Activated CD4-positive, alpha-beta memory T cell treated with anti-CD3 and anti-CD28 coated beads, Interleukin-2, amount 10 ng/mL, durations not matched to agents 7 days and 5 days (primary cell): ENCODE results near the gene SOX6. TPM values are rescaled to one million over a fixed set of nuclear protein-coding genes. Genes with fewer than 3 reads are reported as not detected.
"Not testable (repeated sequence)": the region's sequence is repeated elsewhere in the genome, so short reads cannot be mapped to it uniquely, and the experiment has no call there.

ENCODE experiments used
- CTCF ChIA-PET: fragments of 350-600 bp; sonication (Branson Sonifier 250); formaldehyde crosslinking; loops from one replicate; lab custom pipeline; 2021; ENCODE audit warnings: antibody characterized with exemption, inconsistent platforms; lab: Charles Lee
- POLR2A ChIA-PET: fragments of 350-600 bp; sonication (Branson Sonifier 250); formaldehyde crosslinking; loops from one replicate; lab custom pipeline; 2021; ENCODE audit warnings: antibody characterized with exemption; lab: Charles Lee
- DNase-seq: peaks from one replicate; pipeline ENCODE4 v3.0.0-alpha.2; 2020
- H3K27ac Mint-ChIP-seq: one replicate; pipeline ENCODE4 v1.8.0; 2021; ENCODE audit warnings: mild to moderate bottlenecking, mixed read lengths
- H3K27me3 Mint-ChIP-seq: one replicate; pipeline ENCODE4 v1.8.0; 2021; ENCODE audit warnings: mixed read lengths
- H3K36me3 Mint-ChIP-seq: one replicate; pipeline ENCODE4 v1.8.0; 2021; ENCODE audit warnings: low read depth, mixed read lengths
- H3K4me1 Mint-ChIP-seq: one replicate; pipeline ENCODE4 v1.8.0; 2021; ENCODE audit warnings: mixed read lengths
- H3K4me3 Mint-ChIP-seq: one replicate; pipeline ENCODE4 v1.8.0; 2021; ENCODE audit warnings: mild to moderate bottlenecking, mixed read lengths
- H3K9me3 Mint-ChIP-seq: one replicate; pipeline ENCODE4 v1.8.0; 2021; ENCODE audit warnings: mixed read lengths
- total RNA-seq, 2 experiments: library from RNA; stranded (reverse); gene quantifications; one replicate each; pipeline ENCODE4 v1.2.3, GENCODE V29; 2021

The SOX6 gene
- not detected for total RNA-seq

DNA sequence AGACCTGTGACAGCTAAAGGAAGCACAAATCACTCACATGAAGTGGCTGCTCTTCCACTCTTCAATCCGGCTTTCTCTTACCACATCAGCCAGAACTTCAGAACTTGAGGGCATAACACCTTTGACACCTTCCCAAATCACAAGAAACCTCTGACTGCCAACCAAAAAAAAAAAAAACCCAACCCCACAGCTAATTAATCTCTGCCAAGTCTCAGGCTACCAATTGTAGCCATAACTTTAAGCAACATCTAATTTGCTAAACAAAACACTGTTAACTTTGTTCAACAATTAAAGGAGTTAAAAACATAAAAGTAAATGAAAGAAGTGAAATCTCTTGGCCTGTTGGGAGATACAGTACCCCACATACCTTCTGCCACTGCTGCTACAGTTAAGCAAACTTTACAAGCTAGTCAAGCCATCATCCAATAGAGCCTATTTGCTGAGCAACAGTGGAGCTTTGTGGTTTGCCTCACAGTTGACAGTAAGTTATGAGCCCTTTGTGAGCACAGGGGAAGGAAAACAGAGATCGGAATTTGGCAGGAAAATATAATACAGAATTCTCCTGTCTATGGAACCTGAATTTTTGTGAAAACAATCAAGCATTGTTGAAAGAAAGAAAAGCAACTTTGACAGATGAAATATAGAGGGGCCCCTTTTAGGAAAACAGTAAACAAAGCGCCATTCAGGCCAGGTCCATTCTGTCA is at the start of gene SOX6:
Gene SOX6, minus strand, starts transcription at position 490 of the 704 bp plus-strand sequence. CDS start 15,298 bp downstream, outside the sequence.
- H3K4me3 Mint-ChIP-seq: no peak within 1 kb of the TSS
- DNase-seq: no peak
- no peaks in the 10 kb centered on the region for H3K4me1 Mint-ChIP-seq
- no peaks in the 10 kb centered on the region for H3K36me3 Mint-ChIP-seq
- CTCF ChIA-PET: no interaction called here
- POLR2A ChIA-PET: no interaction called here
- H3K9me3 Mint-ChIP-seq: no peaks in the 10 kb centered on the region
- H3K27me3 Mint-ChIP-seq: no peaks in the 10 kb centered on the region
- no peak within 1 kb of the TSS for H3K27ac Mint-ChIP-seq

DNA sequence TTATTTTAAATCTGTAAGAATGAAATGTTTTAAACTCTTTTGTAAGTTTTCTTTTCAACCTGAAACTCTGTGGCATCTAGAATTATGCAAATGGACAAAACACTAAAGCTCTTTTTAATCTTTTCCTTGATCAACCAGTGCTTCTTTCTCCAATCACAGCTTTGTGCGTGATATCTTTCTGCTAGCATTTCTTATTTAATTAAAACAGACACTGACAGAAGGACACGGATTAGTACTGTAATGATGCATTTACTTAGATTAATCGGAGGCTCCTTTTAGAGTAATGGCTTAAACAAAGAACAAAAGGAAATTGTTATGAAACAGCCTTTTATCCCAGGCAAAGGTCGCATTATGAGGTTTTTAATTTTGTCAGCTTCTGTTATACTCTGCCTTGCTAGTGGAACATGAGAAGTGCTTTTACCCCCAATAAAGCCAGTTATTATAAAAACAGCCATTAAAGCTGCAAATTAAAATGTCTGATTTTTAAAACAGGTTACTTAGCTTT is 48.5 kb upstream of the SOX6 start:
- no peak for DNase-seq
- H3K4me3 Mint-ChIP-seq: no peak overlapping the region
- no peaks in the 10 kb centered on the region for H3K27me3 Mint-ChIP-seq
- CTCF ChIA-PET: no interaction called here
- H3K4me1 Mint-ChIP-seq: no peaks in the 10 kb centered on the region
- H3K36me3 Mint-ChIP-seq: no peaks in the 10 kb centered on the region
- POLR2A ChIA-PET: no interaction called here
- peaks cover 3% of the 10 kb centered on the region for H3K9me3 Mint-ChIP-seq
- no peak overlapping the region for H3K27ac Mint-ChIP-seq

DNA sequence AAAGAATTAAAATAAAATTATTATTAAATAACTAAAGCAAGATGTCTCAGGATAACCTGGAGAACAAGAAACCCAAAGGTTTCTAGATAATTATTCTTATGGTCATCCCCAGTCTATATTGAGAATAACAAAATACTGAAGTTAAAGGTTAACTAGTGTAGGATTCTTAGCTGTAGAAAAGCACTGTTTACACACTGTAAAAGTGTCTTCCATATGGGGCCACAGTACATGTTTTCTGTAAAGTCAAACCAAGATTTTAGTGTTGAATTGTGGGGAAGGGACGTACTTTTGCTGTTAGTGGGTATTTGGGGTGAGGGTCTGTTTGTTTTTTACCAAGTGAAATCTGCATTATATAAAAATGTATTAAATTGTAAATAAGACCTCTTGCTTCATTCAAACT is 47.5 kb upstream of the SOX6 start:
- H3K9me3 Mint-ChIP-seq: peaks cover 3% of the 10 kb centered on the region
- no peak overlapping the region for H3K27ac Mint-ChIP-seq
- no peaks in the 10 kb centered on the region for H3K36me3 Mint-ChIP-seq
- ChIA-PET POLR2A (no interaction called here), CTCF (no interaction called here)
- DNase-seq: no peak
- H3K4me3 Mint-ChIP-seq: no peak overlapping the region
- no peaks in the 10 kb centered on the region for H3K4me1 Mint-ChIP-seq
- H3K27me3 Mint-ChIP-seq: no peaks in the 10 kb centered on the region

DNA sequence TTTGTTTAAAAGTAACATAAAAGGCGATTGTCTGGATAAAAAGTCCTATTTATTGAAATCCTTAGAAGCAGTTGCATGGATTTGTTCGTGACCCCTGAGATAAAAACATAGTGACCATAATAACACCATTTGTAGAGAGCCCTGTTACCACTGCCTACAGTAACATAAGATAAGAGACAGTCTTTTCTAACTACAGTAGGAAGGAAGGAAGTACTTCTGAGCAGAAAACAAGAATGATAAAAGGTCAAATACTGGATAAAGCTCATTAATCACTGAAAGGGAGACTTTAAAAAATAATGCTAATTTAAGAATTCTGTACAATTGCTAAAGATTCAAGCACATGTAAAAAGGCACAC is 47.1 kb upstream of the SOX6 start:
- Mint-ChIP-seq H3K36me3 (no peaks in the 10 kb centered on the region), H3K9me3 (peaks cover 3% of the 10 kb centered on the region), H3K27me3 (no peaks in the 10 kb centered on the region), H3K4me3 (no peak overlapping the region), H3K4me1 (no peaks in the 10 kb centered on the region), H3K27ac (no peak overlapping the region)
- no peak for DNase-seq
- POLR2A ChIA-PET: no interaction called here
- CTCF ChIA-PET: no interaction called here

- no peaks in the 10 kb centered on the region for H3K27me3 Mint-ChIP-seq
- no peak for DNase-seq
- no peaks in the 10 kb centered on the region for H3K36me3 Mint-ChIP-seq
- ChIA-PET POLR2A (no interaction called here), CTCF (no interaction called here)
- no peaks in the 10 kb centered on the region for H3K4me1 Mint-ChIP-seq
- no peak overlapping the region for H3K4me3 Mint-ChIP-seq
- peaks cover 2% of the 10 kb centered on the region for H3K9me3 Mint-ChIP-seq
- H3K27ac Mint-ChIP-seq: no peak overlapping the region
Observed at GRCh38 chr11:16402654-16403447, 46.5 kb upstream of the SOX6 start.

GRCh38 chr11:16397390-16397789 is 41.0 kb upstream of the SOX6 start:
- no peak overlapping the region for H3K4me3 Mint-ChIP-seq
- no peak overlapping the region for H3K27ac Mint-ChIP-seq
- ChIA-PET CTCF (no interaction called here), POLR2A (no interaction called here)
- no peaks in the 10 kb centered on the region for H3K27me3 Mint-ChIP-seq
- no peaks in the 10 kb centered on the region for H3K9me3 Mint-ChIP-seq
- no peaks in the 10 kb centered on the region for H3K4me1 Mint-ChIP-seq
- H3K36me3 Mint-ChIP-seq: no peaks in the 10 kb centered on the region
- no peak for DNase-seq

DNA sequence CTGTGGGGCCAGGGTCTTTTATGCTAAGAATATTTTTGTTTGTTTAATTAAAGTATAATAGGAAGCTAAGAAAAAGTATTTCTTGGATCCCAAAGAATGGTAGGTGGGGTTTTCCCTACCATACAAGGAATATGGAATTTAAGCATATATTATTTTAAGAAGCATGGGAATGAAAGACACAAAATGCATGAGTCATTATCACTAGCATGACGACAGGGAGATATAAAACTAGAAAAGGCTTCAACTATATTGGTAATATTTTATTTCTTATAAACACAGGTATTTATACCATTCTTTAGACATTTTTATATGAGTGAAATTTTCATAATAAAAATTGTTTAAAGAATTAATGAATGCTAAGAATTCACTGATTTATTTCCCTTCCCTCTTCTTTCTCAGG is 39.3 kb upstream of the SOX6 start:
- ChIA-PET CTCF (no interaction called here), POLR2A (no interaction called here)
- H3K9me3 Mint-ChIP-seq: peaks cover 6% of the 10 kb centered on the region

DNA sequence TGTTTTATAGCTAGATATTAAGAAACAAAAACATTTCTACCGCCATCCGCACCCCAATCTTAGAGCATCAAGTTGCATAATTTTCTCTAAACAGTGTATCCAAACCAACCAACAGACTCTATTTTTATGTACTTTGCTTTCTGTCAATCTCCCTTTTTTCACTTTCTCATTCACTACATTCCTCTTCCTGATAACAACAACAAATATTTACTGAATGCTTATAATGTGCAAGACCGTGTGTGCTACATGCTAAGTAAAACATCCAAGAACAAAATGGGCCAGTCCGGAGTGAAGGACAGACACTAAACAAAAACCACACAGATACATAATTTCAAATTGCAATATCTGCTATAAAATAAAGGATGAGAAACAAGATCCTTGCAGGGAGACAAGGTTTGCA is 38.6 kb upstream of the SOX6 start:
- H3K27me3 Mint-ChIP-seq: no peaks in the 10 kb centered on the region
- ChIA-PET POLR2A (no interaction called here), CTCF (no interaction called here)
- H3K36me3 Mint-ChIP-seq: no peaks in the 10 kb centered on the region
- H3K9me3 Mint-ChIP-seq: peaks cover 7% of the 10 kb centered on the region
- DNase-seq: no peak
- no peak overlapping the region for H3K27ac Mint-ChIP-seq
- no peaks in the 10 kb centered on the region for H3K4me1 Mint-ChIP-seq
- no peak overlapping the region for H3K4me3 Mint-ChIP-seq

More for the DNA sequence above, 39.3 kb upstream of the SOX6 start:
- Mint-ChIP-seq H3K27me3 (no peaks in the 10 kb centered on the region), H3K4me1 (no peaks in the 10 kb centered on the region), H3K36me3 (no peaks in the 10 kb centered on the region), H3K27ac (no peak overlapping the region), H3K4me3 (no peak overlapping the region)
- no peak for DNase-seq

DNA sequence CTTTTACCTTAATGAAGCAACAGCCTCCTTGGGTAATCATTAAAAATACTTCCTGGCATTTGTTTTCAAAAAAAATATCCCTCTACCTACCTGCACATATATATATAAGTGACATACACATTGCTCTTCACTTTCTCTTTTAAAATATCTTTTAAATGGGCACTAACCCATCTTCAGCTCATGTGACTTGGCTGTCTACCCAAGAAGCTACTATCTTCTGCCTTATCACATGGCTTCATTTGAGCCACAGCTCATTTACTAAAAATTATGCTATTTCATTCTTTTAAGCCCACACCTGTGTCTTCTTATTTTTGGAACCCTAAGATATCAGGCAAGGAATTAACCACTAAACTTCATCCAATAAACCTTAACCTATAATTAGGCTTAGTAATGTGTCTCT is 37.0 kb upstream of the SOX6 start:
- DNase-seq: no peak
- ChIA-PET POLR2A (no interaction called here), CTCF (no interaction called here)
- Mint-ChIP-seq H3K9me3 (peaks cover 7% of the 10 kb centered on the region), H3K4me1 (no peaks in the 10 kb centered on the region), H3K36me3 (no peaks in the 10 kb centered on the region), H3K27me3 (no peaks in the 10 kb centered on the region), H3K4me3 (no peak overlapping the region), H3K27ac (no peak overlapping the region)

DNA sequence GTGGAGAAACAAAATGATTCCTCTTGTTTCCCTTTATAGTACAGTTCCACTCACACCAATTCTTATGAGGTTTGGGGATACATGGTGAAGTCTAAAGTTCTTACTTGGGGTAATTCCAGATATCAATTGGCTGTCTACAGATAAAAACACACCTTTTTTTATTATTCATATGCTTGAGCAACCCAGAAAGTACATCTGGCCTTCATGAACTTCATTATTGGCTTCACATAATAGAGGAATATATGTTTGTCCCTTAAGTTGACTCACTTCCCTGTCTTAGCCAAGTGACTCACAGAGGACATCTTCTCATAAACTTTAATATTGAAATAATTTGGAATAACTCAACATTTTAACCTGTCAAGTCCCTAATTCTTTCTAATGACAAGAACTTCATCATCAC is 36.3 kb upstream of the SOX6 start:
- H3K4me1 Mint-ChIP-seq: no peaks in the 10 kb centered on the region
- ChIA-PET POLR2A (no interaction called here), CTCF (no interaction called here)
- H3K27me3 Mint-ChIP-seq: no peaks in the 10 kb centered on the region
- H3K4me3 Mint-ChIP-seq: no peak overlapping the region
- no peaks in the 10 kb centered on the region for H3K36me3 Mint-ChIP-seq
- no peak overlapping the region for H3K27ac Mint-ChIP-seq
- peaks cover 7% of the 10 kb centered on the region for H3K9me3 Mint-ChIP-seq
- no peak for DNase-seq

- H3K36me3 Mint-ChIP-seq, DNase-seq, CTCF ChIA-PET, H3K27me3 Mint-ChIP-seq, H3K9me3 Mint-ChIP-seq, H3K27ac Mint-ChIP-seq, H3K4me1 Mint-ChIP-seq, POLR2A ChIA-PET, H3K4me3 Mint-ChIP-seq: not testable (repeated sequence)
Observed at GRCh38 chr11:16390826-16391225, 34.5 kb upstream of the SOX6 start.

GRCh38 chr11:16385099-16385498 is 28.8 kb upstream of the SOX6 start:
- ChIA-PET CTCF (no interaction called here), POLR2A (no interaction called here)
- H3K27me3 Mint-ChIP-seq: no peaks in the 10 kb centered on the region
- H3K9me3 Mint-ChIP-seq: no peaks in the 10 kb centered on the region
- no peak overlapping the region for H3K4me3 Mint-ChIP-seq
- H3K36me3 Mint-ChIP-seq: no peaks in the 10 kb centered on the region
- no peak overlapping the region for H3K27ac Mint-ChIP-seq
- DNase-seq: no peak
- no peaks in the 10 kb centered on the region for H3K4me1 Mint-ChIP-seq

DNA sequence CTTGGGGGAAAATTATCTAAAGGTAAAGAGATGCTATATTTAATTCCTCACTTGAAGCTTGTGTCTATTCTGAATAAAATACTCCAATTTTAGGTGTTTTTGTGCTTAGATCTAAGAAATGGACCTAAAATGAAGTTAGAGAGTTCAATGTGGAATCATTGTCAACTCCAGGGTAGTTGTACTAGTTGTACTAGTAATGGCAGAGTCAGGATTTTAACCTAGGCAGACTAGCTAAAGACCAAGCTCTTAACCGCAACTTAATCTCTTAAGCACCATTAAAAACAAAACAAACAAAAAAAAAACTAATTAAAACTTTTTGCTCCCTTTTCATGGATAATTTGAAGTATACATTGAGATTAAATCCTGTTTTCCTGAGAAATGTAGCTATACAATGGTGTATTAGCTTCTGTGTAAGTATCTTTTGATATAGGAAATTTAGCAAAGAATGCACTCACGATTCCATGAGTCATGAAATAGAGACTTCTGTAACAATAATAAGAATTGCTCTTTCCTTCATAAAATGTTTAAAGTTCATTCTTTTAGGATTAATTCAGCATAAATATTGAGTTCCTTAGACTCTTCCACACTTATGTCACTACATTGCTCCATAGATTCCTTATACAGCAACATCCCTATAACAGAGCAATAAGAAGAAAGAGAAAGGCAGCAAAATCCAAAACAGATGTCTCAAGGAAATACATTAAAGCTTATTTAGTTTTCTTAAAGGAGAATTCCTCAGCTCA is 26.5 kb upstream of the SOX6 start:
- POLR2A ChIA-PET: no interaction called here
- H3K27me3 Mint-ChIP-seq: no peaks in the 10 kb centered on the region
- H3K27ac Mint-ChIP-seq: no peak overlapping the region
- no peak overlapping the region for H3K4me3 Mint-ChIP-seq
- CTCF ChIA-PET: no interaction called here
- no peaks in the 10 kb centered on the region for H3K4me1 Mint-ChIP-seq
- DNase-seq: no peak
- peaks cover under 1% of the 10 kb centered on the region for H3K9me3 Mint-ChIP-seq
- H3K36me3 Mint-ChIP-seq: no peaks in the 10 kb centered on the region
